GM20000 (cell line): ENCODE measurements around the gene SLAMF7.
"Not testable (repeated sequence)": the region's sequence is repeated elsewhere in the genome, so short reads cannot be mapped to it uniquely, and the experiment has no call there.

Source experiments
- DNase-seq: peaks from one replicate; pipeline ENCODE4 v3.0.0; 2012; ENCODE audit warnings: low spot score
- TF ChIP-seq, protein P1 (sequence below): IDR thresholded peaks from 2 replicates; pipeline ENCODE4 v1.5.1; 2012; ENCODE audit warnings: mild to moderate bottlenecking, control low read depth; ENCODE audit errors: extremely low read depth, missing control alignments

Gene SLAMF7

DNA sequence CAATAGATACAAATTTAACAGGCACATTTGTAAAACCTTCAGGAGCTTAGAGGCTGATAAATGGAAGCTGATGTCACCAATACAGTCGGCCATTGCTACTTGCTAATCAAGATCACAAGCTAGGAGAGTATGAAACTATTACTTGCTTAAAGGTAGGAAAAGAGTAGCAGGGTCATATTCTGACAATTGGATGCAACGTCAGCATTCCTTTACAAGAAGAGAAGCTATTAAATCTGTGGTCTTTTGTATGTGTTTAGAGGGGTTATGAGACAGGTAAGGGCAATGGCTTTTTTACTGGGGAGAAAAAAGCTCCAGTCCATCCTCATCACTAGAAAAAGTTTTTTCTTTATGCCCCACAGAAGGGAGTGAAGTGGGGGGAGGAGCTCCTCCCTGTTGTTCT lies 15.7 kb upstream of the SLAMF7 start:
- no peak for DNase-seq
- TF ChIP-seq, protein P1, sequence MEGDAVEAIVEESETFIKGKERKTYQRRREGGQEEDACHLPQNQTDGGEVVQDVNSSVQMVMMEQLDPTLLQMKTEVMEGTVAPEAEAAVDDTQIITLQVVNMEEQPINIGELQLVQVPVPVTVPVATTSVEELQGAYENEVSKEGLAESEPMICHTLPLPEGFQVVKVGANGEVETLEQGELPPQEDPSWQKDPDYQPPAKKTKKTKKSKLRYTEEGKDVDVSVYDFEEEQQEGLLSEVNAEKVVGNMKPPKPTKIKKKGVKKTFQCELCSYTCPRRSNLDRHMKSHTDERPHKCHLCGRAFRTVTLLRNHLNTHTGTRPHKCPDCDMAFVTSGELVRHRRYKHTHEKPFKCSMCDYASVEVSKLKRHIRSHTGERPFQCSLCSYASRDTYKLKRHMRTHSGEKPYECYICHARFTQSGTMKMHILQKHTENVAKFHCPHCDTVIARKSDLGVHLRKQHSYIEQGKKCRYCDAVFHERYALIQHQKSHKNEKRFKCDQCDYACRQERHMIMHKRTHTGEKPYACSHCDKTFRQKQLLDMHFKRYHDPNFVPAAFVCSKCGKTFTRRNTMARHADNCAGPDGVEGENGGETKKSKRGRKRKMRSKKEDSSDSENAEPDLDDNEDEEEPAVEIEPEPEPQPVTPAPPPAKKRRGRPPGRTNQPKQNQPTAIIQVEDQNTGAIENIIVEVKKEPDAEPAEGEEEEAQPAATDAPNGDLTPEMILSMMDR = no peak

DNA sequence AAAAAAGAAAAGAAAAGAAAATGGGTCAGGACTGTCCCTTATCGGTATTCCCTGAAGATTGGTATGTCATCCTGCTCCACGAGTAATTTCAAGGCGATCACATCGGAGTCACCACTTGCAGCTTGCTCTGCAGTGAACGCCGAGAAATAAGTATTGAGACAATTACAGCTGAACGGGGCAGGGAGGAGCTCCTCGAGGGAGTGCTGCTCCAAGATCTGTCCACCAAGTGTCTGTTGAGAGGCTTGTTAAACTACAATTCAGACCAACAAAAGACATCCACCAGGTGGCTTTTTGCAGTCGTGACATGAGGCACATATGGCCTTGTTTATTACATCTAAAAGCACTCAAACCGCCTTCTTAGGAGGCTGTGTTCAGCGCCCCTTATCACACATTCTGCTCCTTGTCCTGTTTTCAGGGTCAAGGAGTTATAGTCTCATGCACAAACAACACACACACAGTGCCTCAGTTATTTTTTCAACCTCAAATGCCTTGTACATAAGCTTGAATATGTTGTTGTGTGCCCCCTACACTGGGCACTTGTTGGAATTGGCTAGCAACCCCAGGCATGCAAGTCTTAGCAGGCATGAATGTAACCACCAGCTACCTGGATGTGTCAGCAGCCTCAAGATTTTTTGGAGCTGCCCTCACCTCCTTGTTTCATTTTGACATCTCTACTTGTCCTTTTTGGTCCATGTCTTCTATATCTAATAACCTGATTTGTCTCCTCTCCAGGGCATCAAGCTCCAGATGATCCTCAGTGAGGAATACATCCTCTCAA lies 14.4 kb upstream of the SLAMF7 start:
- DNase-seq = no peak
- TF ChIP-seq, protein P1 = no peak

DNA sequence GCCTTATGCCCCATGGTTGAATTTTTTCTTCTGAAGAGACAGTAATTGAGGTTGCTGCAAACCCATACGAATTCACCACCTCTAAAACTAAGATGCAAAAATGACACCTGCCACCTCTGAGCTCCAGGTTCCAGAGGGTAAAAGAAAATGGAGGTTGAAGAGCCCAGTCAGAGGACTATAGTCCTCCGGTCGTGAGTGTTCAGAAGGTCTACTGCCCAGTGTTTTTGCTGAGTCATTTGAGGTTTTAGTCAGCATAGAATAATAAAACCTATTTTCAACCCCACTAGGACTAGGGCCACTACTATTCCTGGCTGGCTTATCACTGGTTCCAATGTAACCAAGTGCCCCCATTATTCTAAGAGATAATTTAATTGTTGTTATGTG lies 12.9 kb upstream of the SLAMF7 start:
- DNase-seq = no peak
- TF ChIP-seq, protein P1 = no peak

DNA sequence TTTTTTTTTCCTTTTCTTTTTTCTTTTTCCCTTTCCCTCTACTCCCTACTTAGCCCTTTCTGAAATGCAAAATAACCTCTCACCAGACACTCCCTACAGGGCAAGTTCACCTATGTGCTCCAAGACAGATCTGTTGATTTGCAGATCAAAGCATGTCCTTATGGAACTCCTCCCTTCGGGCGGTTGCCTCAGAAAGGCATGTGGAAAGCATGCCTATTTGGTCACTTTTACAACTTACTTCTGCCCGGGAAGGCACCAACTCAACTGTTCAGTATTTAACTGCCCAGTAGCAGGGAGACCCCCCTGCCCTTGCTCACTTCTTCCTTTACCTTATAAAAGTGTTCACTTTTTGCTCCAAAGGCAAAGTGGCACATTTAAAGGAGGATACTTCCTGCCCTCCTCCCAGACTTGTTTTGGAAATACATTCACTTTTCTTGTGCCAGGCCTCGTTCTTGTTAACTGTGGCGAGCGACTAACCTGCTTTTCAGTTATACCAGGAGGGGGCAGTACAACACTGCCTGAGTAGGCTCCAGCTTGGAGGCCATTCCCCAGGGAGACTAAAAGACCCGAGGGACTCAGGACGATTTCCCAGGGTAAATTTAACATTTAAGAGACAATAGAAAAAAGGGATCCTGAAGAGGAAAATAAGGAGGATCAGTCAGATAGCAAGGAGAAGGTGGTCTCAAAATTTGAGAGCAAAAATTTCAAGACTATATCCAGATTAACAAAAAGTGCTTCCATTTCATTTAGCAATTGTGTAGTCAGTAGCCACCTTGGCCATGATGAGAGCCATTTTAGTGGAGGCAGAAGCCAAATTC lies 12.3 kb upstream of the SLAMF7 start:
- DNase-seq = peak; percentile 58
- TF ChIP-seq, protein P1 = peak; percentile 60

DNA sequence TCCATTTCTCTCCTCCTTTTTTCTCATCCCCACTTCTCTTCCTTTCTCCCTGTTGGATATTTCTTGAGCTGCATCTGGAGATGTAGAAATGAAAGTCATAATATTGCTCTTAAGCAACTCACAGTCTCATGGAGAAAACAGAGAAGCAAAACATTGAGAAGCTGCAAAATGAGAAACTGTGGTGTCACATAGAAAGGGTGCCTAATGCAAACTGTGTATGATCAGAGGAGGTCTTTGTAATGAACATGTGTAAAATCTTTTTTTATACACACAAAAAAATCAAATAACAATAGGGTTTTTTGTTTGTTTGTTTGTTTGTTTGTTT lies 11.8 kb upstream of the SLAMF7 start:
- TF ChIP-seq, protein P1 = no peak
- no peak for DNase-seq

DNA sequence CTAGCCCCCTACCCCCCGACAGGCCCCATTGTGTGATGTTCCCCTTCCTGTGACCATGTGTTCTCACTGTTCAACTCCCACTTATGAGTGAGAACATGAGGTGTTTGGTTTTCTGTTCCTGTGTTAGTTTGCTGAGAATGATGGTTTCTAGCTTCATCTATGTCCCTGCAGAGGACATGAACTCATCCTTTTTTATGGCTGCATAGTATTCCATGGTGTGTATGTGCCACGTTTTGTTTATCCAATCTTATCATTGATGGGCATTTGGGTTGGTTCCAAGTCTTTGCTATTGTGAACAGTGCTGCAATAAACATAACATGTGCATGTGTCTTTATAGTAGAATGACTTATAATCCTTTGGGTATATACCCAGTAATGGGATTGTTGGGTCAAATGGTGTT lies 7.5 kb upstream of the SLAMF7 start:
- DNase-seq = not testable (repeated sequence)

DNA sequence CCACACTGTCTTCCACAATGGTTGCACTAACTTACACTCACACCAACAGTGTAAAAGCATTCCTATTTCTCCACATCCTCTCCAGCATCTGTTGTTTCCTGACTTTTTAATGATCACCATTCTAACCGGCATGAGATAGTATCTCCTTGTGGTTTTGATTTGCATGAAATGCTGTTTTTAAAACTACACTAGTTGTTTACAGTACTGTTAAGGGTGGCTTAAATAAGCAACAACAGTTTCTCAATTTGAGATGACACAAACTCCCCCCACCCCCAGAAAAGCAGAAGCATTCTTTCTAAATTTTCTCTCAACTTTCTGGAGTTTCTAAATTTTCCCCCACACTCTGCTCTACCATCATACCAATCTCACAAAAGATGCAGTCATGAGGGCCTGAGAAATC lies 7.1 kb upstream of the SLAMF7 start:
- TF ChIP-seq, protein P1 = no peak
- no peak for DNase-seq
